Endothelial cell of umbilical vein (primary cell): ENCODE results near the gene COL4A2.

ENCODE experiments used
- CTCF ChIP-seq, 2 donors: IDR thresholded peaks; 1 replicate in 1 of 2; 2 replicates in 1 of 2; pipeline ENCODE4 v1.5.1; 2011; ENCODE audit warnings: low read length in 2 of 2, mild to moderate bottlenecking in 2 of 2, moderate library complexity in 2 of 2, control low read depth in 1 of 2, inconsistent platforms in 1 of 2, low read depth in 1 of 2; ENCODE audit not compliant: insufficient read depth in 1 of 2; ENCODE audit errors: extremely low read depth in 1 of 2
- EZH2 ChIP-seq: IDR thresholded peaks from 2 replicates; pipeline ENCODE4 v1.6.1; 2012; ENCODE audit warnings: borderline replicate concordance, low read depth, mild to moderate bottlenecking, moderate library complexity, low read length, inconsistent platforms; ENCODE audit not compliant: severe bottlenecking
- FOS ChIP-seq: IDR thresholded peaks from 2 replicates; pipeline ENCODE4 v1.6.1; 2011; ENCODE audit warnings: mild to moderate bottlenecking, low read length, moderate library complexity, borderline replicate concordance; ENCODE audit not compliant: insufficient read depth
- JUN ChIP-seq: IDR thresholded peaks from 2 replicates; pipeline ENCODE4 v1.6.1; 2011; ENCODE audit warnings: borderline replicate concordance, low read depth; ENCODE audit not compliant: insufficient read length, insufficient read depth
- MAX ChIP-seq: IDR thresholded peaks from 2 replicates; pipeline ENCODE4 v1.6.1; 2011; ENCODE audit not compliant: insufficient read depth, insufficient read length
- MYC ChIP-seq: IDR thresholded peaks from one replicate; pipeline ENCODE4 v1.6.1; 2011; ENCODE audit warnings: mild to moderate bottlenecking, low read depth, low read length
- POLR2A ChIP-seq: IDR thresholded peaks from 2 replicates; pipeline ENCODE4 v1.6.1; 2012; ENCODE audit warnings: low read depth, mild to moderate bottlenecking, control low read depth, low read length
- POLR2AphosphoS5 ChIP-seq: IDR thresholded peaks from 2 replicates; pipeline ENCODE4 v1.6.1; 2012; ENCODE audit warnings: low read depth, mild to moderate bottlenecking, control low read depth, low read length, moderate library complexity; ENCODE audit not compliant: insufficient read depth

GRCh38 chr13:110301606-110302553 lies 5.2 kb upstream of the COL4A2 start:
- TF ChIP-seq CTCF (IDR thresholded peaks at IDR 0.05; ENCODE audit: extremely low read depth in 1 of 2, insufficient read depth in 1 of 2, low read depth in 1 of 2, low read length in 2 of 2) (no peak), POLR2A (no peak), POLR2AphosphoS5 (no peak), EZH2 (no peak), MYC (no peak), FOS (no peak), MAX (no peak), JUN (no peak)
